OCI-M2 (cell line): ENCODE measurements around the gene DEPP1.

ENCODE experiments used
- DNase-seq: peaks from one replicate; lab custom pipeline; 2025; ENCODE audit not compliant: unreplicated experiment; lab: John Stamatoyannopoulos, UW

The DEPP1 gene

DNA sequence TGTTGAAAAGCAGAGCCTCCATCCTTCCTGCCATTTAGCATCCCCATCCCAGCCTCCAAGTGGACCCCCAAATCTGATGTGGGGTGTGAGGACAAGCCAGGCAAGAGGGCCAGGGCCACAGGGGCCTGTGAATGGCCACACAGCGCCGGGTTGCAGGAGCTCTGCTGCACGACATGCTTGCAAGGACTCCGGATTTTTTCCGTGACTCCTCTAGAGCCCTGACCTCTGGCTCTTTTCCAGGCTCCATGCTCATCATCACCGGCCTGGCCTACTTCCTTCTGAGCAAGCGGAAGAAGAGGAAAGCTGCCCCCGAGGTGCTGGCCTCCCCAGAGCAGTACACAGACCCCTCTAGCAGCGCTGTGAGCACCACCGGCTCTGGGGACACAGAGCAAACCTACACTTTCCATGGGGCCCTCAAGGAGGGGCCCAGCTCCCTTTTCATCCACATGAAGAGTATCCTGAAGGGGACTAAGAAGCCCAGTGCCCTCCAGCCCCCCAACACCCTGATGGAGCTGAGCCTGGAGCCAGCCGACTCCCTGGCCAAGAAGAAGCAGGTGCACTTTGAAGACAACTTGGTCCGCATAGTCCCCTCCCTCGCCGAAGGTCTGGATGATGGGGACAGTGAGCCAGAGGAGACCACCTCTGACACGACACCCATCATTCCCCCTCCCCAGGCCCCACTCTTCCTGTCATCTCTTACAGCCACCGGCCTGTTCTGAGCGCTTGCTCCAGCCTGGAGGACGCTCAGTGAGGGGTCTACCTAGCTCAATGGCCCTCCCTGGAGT, 44.0 kb downstream of the DEPP1 start:
- no peak for DNase-seq

- no peak for DNase-seq
Measured at GRCh38 chr10:44933451-44934321, 44.9 kb downstream of the DEPP1 start.

DNA sequence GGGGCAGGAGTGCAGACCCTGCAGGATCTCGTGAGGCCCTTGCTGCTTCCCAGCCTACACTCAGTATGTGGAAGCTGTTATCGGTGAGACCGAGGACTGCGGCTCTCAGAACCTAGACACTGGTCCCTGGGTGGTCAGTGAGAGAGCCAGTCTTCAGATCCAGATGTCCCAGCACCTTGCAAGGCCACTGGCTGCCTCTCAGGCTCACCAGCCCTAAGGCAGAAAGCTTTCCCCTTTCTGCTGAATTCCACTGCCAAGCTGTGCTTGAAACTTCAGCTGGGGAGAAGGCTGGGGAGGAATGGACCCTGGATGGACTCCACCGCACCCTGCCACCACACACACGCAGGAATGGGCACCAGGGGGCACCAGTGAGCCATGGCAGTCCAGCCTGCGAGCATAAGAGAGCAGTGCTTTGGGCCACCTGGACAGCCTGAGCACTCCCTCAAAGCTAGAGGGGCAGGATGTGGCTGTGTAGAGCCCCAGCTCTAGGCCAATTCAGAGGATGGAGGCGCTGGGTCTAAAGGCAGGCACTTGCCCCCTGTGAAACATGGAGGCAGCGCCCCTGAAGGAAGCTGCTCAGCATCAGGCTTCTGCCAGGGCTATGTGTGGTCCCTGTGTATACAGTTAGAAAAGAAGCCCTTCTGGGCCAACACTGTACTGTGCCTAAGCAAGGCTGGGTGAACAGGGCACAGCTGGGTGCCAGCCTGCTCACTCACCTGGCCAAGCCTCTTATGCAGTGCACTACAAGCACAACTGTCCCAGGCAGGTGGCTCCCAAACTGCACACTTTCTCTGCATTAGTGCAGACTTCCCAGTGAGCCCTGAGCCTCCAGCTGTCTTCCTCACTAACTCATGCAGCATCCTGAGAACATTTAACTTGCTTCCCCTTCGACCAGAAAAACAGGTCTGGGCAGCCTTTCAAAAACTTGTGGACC, 45.8 kb downstream of the DEPP1 start:
- DNase-seq, result no peak

GRCh38 chr10:44931621-44932516, 46.7 kb downstream of the DEPP1 start:
- no peak for DNase-seq

DNA sequence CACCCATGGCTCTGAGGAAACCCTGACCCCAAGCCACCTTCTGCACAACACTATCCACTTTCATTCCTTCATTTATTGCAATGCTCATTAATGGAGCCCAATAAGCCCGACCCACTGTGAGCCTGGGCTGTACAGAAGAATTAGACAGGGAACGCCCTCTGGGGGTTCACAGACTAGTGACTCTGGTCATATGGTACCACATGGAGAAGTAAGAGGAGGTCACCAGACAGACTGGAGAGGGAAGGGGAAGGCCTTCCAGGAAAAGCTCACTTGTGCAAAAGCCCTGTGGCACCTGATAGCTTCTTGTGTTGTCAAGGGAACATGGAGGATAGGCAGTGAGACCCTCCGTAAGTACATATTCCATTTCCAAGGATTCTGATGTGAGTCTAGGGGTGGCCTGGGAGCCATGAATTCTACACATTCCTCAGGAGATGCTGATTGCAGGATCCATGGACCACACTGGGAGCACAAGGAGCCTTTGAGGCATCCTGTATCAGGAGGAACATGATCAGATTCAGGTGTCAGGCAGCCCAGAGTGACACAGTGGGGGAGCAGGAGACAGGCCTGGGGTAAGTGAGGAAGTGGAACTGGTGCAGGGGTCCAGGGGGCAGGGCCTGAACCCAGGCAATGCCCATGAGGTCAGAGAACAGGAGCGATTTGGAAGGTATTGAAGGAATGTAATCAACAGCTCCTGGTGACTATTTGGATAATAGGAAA, 47.5 kb downstream of the DEPP1 start:
- no peak for DNase-seq

- no peak for DNase-seq
Measured at GRCh38 chr10:44929356-44930255, 49.0 kb downstream of the DEPP1 start.

DNA sequence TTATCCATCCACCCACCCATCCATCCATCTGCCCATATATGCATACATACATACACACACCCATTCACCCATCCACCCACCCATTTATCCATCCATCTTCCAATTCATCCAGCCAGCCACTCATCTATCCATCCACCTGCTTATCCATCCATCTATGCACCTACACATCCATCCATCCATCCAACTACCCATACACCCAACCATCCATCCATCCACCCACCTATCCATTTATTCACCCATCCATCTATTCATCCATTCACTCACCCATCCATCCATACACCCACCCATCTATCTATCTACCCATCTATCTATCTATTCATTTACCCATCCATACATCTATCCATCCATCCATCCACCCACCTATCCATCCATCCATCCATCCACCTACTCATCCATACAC, 50.1 kb downstream of the DEPP1 start:
- no peak for DNase-seq

GRCh38 chr10:44927352-44927751, 51.3 kb downstream of the DEPP1 start:
- DNase-seq, result no peak

DNA sequence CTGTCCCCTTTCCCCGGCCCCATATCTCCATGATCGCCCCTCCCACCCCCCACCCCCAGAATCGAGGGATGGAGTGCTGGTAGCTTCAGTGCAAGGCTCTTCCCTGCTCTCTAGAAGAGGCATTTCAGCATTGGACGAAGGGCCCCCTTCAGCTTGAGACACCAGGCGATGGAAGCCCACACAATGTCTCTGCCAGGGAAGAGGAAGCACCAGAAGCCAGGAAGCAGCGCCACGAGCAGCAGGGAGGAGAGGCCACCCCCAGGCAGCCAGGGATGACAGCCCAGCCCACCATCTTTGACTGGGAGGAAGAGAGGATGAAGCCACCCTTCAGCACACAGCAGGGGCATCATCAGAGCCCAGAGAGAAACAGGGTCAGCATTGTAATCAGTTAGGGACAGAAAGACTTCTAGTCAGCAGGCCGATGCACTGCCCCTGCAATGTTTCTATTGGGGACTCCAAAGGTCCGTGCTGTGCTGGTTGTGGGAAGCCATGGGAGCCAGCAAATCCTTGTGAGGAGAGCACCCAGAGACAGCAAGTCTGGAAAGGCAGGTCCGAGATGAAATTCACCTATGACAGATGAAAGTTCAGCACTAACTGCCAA, 51.8 kb downstream of the DEPP1 start:
- no peak for DNase-seq
